Fibroblast of skin of left biceps (primary cell): ENCODE measurements around the gene ABLIM1.

Experiments used
- DNase-seq, 2 experiments: peaks; one replicate each; pipeline ENCODE4 v3.0.0-alpha.2; 2013; ENCODE audit warnings: low read depth in 2 of 2

ABLIM1 gene

DNA sequence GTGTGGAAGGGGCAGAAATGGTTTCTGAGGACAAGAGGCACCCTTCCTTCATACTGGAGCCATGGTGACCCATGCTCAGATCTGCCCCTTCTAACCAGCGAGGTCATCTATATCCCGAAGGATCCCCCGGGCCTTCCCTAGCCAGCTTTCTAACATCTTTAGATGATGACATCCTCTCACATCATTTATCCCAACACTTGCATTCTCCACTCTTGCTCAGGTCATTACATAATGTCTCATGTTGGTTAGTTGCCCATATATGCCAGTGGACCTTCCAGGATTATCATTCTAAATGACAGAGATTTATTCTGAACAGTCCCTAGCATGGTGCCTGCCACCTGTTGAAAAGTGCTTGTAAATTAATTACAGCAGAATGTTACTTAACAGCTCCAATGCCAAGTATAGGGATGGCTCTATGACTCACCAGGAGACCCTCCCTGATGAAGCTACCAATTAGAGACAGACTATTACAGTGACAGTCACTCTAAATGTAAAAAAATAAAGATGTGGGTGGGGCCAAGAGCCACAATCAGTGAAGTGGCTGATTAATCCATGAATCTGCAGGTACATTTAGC lies 22.6 kb upstream of the ABLIM1 start:
- no peak for DNase-seq

- no peak for DNase-seq
Observed at GRCh38 chr10:114679552-114679951, 21.5 kb upstream of the ABLIM1 start.

DNA sequence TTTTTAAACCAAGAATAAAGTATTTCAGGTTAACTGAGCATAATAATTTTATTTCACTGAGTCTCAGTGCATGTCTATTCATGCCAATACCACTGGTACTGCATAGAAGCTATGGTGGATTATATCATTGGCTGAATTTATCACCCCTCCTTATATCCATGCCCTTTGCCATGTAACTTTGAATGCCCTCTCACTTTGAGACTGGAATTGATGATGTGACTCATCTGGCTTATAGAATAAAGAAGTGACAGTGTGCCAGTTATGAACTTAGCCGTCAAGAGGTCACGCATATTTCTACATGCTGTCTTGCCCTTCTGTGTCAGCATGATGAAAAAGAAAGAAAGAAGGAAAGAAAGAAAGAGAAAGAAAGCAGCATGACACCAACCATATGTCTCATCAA lies 20.7 kb upstream of the ABLIM1 start:
- DNase-seq, result no peak

DNA sequence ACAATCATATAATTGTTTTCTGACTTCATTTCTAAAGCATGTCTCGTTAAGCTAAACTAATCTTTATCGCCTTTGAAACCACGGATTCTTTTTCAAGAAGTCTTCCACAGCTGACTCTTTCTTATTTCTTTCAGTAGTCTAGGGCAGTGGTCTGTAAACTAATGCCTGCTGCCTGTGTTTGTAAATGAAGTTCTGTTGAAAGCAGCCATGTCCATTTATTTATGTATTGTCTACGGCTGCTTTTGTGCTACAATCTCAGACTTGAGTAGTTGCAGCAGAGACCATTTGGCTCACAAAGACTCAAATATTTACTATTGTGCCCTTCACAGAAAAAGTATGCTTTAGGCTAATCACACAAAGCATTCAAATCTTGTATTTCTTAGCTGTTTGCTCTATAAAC lies 20.3 kb upstream of the ABLIM1 start:
- DNase-seq, result no peak

- no peak for DNase-seq
Observed at GRCh38 chr10:114674346-114674745, 16.3 kb upstream of the ABLIM1 start.

DNA sequence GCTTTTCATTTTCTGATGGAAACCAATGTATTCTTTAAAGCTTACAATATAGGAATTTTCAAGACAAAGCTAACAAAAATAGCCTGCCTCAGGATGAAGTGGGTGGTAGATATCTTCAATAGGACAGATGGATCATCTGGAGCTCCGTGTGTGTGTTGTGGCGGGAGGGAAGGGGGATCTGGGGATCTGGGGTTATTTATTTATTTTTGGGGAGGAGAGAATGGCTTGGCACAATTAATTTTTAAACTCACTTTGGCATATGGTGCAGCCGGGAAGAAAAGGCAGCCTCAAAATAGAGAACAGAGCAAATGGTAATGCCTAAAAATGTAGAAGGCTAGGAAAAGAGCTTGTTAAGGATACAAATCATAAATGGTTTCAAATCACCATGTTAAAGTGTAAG lies 11.6 kb upstream of the ABLIM1 start:
- DNase-seq, result no peak

DNA sequence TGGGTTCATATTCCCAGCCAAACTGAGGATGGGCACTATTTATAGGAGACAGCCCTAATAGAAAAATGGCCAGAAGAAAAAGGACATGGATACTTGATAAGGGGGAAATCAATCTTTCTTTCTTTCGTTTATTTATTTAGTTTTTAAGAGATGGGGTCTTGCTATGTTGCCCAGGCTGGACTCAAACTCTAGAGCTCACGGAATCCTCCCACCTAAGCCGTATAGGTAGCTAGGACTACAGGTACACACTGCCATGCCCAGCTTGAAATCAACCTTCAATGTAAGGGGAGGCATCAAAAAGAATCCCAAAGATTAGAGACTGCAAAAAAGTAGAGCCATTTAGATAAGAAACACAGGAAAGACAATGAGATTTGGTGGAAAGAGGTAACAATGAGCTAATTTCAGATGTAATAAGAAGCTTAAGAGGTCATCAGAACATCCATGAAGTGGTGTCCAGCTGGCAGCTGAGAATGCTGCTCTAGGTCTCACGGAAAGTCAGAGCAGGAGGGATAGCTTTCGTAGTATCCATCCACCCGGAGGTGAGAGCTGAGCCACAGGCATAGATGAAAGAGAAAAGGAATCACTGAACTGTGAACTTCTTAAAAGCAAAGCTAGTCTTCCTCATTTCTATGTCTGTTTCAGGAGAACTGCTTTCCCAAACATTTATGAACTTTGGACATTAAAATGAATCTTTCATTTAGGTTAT lies 10.5 kb upstream of the ABLIM1 start:
- DNase-seq, result no peak

- no peak for DNase-seq
Observed at GRCh38 chr10:114665873-114666272, 7.8 kb upstream of the ABLIM1 start.

DNA sequence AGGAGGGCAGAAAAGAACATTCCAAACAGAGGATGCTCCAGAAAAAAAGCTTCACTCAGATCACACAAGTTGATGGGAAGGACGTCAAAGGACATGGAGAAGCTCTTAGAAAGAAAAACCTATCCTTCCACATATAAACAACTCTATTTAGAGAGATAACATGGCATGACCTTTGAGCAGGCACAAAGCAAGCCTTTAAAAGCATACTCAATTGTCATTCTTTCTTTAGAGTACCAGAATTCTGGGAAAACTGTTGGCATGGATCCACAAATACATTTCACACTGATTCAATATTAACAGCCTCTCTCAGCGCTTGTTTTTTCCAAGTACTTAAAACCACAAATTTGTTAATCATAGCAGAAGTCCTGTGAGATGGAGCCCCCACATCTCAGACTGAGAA lies 7.3 kb upstream of the ABLIM1 start:
- no peak for DNase-seq

DNA sequence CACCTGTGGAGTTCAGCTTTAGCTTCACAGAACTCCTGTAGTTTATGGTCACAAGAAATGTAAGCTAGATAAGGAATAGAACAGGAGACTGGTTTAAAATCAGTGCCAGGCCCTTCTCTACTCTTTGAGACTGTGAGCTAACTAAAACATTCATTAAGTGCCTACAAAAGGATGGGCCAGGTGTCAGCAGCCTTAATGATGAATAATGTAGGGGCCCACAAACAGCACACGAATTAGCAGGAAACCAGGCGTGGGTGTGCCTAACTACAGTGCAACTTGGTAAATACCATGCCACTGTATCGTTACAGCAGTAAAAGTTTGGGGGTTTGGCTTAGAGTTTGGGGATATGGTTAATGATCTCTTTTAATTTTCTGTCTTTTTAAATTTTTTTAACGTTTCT lies 6.1 kb upstream of the ABLIM1 start:
- DNase-seq, result no peak

- DNase-seq, result no peak
Observed at GRCh38 chr10:114663626-114664025, 5.6 kb upstream of the ABLIM1 start.

DNA sequence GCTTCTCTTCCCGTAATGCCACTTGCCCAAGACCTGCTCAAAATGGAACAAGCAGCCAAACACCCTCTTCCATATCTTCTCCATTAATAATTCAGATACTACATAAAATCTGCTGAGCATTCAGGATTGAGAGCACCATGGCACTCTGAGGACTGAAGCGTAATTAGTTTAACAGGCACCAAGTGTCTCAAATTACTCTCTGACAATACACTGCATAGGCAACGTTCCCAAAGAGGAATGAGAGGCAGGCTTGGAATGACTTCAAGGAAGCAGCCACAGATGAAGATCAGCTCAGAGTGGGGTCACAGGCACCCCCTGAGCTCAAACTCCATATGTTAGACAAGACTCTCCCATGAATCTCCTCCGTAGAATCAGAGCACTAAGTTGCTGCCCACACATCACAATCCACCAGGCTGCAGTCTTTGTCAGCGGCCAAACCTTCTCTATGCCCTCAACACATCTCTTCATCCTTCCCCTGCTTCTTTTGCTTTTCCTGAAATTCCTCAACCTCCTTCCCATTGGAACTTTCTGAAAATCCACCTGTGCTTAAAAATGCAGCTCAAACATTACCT lies 4.7 kb upstream of the ABLIM1 start:
- DNase-seq, result no peak

- DNase-seq, result no peak
Observed at GRCh38 chr10:114661212-114661880, 3.3 kb upstream of the ABLIM1 start.

DNA sequence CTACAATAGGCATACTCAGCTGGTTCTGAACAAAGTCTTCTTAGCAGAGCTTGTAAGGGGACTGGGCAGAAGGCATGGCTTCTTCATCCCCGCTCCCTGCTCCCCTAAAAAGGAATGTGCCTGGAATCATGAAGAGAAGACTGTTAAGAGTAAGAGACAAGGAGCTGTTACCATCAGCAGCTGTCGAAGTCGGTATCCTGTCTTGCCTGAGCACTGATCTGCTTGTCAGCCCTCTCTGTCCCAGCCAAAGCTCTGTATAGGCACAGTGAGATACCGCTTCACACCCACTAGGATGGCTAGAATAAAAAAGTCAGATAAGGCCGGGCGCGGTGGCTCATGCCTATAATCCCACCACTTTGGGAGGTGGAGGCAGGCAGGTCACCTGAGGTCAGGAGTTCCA lies 2.4 kb downstream of the ABLIM1 start:
- DNase-seq, result no peak

GRCh38 chr10:114654822-114655575 lies 3.1 kb downstream of the ABLIM1 start:
- no peak for DNase-seq

- no peak for DNase-seq
Observed at GRCh38 chr10:114653926-114654325, 4.1 kb downstream of the ABLIM1 start.

DNA sequence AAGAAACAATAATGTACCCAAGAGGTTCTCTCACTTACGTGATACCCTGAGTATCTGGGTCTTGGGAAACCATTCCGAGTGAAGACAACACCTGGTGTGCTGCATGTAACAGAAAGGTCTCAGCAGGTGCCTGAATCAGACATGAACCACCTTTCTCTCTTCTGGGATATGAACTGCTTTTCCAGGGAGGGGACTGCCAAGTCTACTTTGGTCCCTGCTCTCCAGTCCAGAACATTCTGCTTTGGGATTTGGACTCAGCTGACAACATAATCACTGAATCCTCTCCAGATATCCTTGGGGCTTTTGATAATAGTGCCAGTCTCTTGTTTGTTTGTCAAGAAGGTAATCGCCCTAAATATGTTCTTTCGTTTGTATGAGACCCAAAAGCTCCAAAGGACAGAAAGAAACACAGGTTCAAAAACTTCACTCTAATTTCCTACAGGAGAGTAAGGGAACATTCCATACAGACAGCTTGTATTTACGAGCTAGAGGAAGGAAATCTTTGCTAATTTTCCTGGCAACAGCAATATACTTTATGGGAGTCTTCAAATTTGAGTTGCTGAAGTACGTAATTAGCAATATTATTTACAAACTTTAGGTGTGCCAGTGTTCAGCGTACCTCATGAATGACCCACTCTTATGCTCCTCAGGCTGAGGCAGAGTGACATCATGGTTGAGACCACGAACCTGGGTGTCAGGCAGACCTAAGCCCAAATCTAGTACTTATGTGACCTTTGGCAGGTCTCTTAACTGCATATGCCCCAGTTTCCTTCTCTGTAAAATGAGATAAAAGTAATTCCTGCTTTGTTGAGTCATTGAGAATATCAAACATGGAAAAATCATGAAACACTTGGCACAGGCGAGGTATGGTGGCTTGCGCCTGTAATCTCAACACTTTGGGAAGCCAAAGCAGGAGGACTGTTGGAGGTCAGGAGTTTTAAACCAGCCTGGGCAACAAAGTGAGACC lies 5.4 kb downstream of the ABLIM1 start:
- DNase-seq, result no peak

DNA sequence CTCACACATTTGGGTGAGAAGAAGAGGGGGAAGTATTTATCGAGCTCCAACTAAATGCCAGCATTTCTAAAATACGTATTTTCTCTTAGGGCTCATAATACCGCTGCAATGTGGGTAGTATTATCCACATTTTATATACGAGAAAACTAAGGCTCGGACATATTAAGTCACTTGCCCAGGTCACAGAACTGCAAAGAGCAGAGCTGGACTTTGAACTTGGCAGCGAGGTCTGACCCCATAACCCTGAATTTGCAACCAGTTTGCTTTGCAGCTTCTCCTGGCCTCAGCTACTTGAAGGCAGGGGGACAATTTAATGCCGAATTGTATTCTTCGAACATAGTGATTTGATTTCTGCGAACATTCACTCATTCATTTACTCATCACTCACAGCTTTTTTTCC lies 7.2 kb downstream of the ABLIM1 start:
- no peak for DNase-seq

- DNase-seq, result no peak
Observed at GRCh38 chr10:114650266-114650665, 7.8 kb downstream of the ABLIM1 start.

DNA sequence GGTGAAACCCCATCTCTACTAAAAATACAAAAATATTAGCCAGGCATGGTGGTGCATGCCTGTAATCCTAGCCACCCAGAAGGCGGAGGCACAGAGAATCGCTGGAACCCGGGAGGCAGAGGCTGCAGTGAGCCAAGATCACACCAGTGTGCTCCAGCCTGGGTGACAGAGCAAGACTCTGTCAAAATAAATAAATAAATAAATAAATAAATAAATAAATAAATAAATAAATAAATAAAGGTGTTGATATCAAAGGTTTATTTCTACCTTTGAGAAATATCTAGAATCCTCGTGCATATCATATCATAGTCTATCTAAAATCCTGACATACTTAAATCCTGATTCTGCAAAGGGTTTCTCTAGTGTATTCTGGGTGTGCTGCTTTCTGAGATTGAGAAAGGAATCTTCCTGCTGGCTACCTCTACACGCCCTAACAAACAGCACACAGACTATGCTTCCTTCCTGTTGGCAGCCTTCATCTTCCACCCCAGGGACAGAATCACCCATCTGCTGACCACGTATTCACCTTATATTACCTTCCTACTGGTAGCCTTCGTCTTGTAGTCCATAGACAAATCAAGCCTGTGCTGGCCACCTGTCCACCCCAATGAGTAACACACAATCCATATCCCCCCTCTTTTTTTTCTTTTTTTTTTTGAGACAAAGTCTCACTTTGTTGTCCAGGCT lies 8.7 kb downstream of the ABLIM1 start:
- no peak for DNase-seq

DNA sequence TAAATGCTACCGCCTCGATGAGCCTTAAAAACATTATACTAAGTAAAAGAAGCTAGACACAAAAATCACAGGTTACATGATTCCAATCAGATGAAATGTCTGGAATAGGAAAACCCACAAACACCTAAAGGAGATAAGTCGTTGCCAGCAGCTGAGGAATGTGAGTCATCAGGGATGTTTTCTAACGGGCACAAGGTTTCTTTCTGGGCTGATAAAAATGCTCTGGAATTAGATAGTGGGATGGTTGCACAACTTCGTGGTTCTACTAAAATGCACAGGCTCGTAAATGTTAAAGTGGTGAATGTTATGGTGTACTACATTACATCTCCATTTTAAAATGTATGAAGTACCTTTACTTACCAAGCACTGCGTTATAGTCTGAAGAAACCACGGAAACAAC lies 9.7 kb downstream of the ABLIM1 start:
- peak; percentile 74 to 75 for DNase-seq
